Activated naive CD4-positive, alpha-beta T cell treated with anti-CD3 and anti-CD28 coated beads, Interleukin-2, amount 50 U/mL, for 16 hours (primary cell): ENCODE results near the gene MTREX.
"Not testable (repeated sequence)": the region's sequence is repeated elsewhere in the genome, so short reads cannot be mapped to it uniquely, and the experiment has no call there.

Experiments
- DNase-seq: peaks from one replicate; pipeline ENCODE4 v3.0.0-alpha.2; 2020

Gene MTREX

GRCh38 chr5:55307383-55308253 lies at the start of gene MTREX, which contains the start of gene DHX29:
Gene MTREX, plus strand, starts transcription at chr5:55307989. Its CDS starts 25 bp downstream, at chr5:55308014.
Gene DHX29, minus strand, starts transcription at chr5:55307694. Its CDS starts 121 bp downstream, at chr5:55307573.
- peak; percentile 88 for DNase-seq

- DNase-seq, result no peak
Observed at GRCh38 chr5:55258339-55258738, 49.5 kb upstream of the MTREX start.

DNA sequence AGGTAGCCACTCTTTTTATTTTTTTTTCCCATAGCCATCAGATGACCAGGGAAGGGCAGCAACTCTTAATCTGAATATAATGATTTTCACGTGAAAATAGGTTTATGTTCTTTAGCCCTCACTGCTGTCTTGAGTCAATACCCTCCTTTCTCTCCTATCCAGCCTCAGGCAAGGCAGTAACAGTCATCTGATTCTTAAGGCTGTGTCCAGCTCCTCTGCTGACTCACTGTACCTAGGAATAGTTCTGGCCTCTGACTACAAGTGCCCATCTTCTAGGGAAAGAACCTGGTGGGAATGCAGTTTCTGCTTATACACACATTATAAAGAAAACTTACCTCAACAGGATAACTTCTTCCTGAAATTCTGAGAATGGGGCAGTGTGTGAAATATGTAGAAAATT lies 31.0 kb upstream of the MTREX start:
- DNase-seq, result no peak

- DNase-seq, result no peak
Observed at GRCh38 chr5:55278778-55279177, 29.0 kb upstream of the MTREX start.

- DNase-seq, result no peak
Observed at GRCh38 chr5:55286411-55286933, 21.3 kb upstream of the MTREX start.

GRCh38 chr5:55289808-55290207 lies 18.0 kb upstream of the MTREX start:
- DNase-seq, result no peak

DNA sequence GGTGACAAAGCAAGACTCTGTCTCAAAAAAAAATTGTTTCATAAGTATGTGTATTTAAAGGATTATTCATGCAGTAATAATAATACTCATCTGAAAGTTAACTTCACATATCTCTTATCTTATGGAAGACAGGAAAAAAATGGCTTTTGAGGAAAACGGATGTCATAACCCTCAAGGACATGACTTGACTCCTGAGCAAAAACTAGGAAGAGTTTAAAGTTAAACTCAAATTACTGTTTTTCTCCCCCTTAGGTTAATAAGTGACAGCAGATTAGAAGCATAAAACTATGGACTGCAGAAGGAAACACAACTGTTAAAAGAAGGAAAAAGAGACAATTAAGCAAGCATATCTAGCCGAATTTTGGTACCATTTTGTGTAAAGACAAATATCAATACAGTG lies 16.8 kb upstream of the MTREX start:
- DNase-seq, result no peak

DNA sequence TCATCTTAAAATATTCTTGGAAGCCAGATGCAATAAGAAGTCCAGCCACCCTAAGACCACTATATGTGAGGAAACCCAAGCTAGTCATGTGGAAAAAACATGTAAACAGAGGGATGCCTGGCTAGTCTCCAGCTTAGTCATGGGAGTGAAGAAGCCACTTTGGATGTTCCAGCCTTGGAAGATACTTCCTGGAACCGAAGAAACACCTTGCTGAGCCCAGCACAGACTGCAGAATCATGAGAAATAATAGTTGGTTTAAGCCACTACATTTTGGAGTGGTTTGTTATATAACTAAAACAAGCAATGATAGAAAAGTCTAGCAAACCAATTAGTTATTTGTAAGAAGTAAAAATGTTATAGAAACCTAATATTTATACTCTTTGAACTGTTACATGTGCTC lies 12.9 kb upstream of the MTREX start:
- DNase-seq, result no peak

- no peak for DNase-seq
Observed at GRCh38 chr5:55300890-55301289, 6.9 kb upstream of the MTREX start.

DNA sequence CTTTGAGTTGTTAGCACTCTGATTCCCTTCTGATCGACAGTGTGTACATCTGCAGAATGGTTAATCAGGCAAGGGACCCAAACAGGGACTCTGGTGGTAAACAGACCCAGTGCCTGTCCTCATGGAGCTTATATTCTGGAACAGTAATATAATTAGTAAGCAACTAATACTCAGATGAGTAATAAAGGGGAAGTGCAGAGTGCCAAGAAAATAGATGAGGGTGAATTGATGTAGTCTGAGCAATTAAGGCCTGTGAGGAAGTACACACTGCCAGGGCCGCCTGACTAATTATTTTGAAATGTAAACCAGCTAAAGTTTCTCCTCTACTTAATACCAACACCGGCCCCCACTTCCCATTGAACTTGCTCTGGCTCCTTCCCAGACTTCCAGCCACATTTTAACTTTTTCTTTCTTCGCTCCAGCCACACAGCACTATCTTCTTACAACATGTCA lies 4.5 kb upstream of the MTREX start:
- DNase-seq, result no peak

DNA sequence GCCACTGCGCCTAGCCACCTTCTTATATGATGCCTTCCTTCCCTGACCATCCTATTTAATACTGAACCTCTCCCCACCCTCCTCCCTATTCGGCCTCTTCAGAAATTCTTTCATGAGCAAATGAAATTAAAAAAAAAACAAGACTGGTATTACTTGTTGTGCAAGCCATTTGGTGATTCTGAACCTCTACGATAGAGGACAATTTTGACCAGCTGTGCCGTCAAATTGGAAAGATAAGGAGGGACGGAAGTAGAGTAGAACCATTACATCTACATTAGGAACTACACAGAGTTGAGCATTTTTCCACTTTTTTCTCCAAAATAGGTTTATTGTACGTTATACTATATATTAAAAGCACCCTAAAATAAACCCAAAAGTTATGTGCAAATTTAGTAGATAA lies 3.2 kb upstream of the MTREX start:
- no peak for DNase-seq

DNA sequence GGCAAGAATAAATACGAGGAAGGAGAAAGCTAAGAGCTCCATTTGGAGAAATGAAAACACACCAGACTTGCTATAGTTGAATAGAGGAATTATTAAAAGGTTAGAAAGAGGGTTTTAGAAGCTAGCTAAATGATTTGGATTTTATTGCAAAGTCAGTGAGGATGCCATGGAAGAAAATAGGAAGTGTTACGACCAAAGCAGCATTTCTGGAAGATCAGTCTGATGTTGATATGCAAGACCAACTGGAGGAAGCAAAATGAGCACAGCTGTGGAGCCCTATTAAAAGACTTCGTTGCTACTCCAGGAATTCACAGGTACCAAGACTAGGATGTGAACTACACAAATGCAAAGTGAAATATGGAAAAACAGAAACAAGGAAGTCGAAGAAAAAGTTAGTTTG lies 2.4 kb upstream of the MTREX start:
- DNase-seq, result no peak

DNA sequence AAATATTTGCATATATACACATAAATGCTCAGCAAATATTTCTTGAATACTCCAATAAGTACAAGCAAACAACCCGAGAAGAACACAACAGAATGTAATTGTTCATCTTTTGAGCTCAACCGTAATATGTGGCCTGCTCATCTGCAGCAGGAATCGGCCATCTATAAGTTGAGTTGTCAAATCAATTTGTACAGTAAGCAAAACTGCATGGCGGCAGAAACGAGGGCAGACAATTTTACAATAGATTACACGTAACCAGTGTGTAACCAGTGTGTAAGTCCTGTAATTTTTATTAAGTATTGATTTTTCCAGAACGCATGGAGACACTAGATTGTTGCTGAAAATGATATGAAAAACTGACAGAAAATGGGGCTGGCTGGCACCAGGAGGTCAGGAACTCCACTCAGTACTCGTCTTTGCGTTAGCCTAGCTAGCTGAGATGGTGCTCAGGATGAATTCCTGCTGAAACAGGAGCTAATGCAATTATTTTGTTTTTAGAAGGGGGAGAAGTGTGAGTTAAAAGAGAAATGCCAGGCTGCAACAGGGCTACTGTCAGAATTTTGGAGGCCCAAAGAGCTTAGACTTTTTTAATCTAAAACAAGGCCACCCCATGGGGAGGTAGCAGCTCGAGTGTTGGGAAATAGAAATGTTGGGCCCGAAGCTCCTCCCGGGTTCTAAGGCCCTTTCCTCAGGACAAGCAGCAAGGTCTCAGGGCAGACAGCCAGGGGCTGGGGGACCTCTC lies 977 bp upstream of the MTREX start:
- DNase-seq, result no peak

GRCh38 chr5:55308254-55308836 lies 556 bp downstream of the MTREX start:
- no peak for DNase-seq

DNA sequence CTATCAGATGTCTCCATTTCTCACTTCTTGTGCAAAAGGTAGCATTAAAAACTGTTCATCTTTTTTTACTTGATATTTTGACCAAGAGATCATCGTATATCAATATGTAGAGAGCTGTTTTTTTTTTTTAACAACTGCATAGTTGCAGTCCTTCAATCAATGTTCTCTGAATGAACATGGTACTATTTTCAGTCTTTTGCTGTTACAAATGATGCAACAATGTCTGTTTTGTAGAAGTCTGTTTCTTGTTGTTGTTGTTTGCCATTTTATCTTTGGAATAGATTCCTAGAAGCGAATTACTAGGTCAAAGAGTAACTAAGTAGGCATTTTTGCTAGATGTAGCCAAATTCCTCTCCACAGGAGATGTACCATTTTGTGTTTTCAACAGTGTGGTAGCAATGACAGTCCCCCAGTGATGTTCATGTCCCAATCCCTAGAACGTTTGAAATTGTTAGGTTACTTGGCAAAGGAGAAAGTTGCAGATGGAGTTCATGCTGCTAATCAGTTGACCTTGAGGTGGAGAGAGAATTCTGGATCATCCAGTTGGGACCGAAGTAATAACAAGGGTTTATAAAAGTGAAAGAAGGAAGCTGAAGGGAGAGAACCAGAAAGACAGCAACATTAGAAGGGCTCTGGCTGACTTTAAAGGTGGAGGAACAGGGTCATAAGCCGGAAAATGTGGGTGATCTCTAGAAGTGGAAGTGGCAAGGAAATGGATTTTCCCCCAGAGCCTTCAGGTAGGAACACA lies 6.3 kb downstream of the MTREX start:
- DNase-seq, result no peak

- DNase-seq, result no peak
Observed at GRCh38 chr5:55316289-55316688, 8.5 kb downstream of the MTREX start.

DNA sequence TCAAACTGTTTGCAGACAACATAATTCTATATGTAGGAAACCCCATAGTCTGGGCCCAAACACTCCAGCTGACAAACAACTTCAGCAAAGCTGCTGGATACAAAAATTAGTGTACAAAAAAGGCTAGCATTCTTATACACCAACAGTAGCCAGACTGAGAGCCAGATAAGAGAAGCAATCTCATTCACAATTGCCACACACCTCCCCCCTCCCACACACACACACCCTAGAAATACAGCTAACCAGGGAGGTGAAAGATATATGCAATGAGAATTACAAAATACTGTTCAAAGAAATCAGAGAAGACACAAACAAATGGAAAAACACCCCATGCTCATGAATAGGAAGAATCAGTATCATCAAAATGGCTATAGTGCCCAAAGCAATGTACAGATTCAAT lies 9.0 kb downstream of the MTREX start:
- DNase-seq, result no peak

- not testable (repeated sequence) for DNase-seq
Observed at GRCh38 chr5:55318237-55318636, 10.4 kb downstream of the MTREX start.

GRCh38 chr5:55319491-55319890 lies 11.7 kb downstream of the MTREX start:
- DNase-seq, result no peak

DNA sequence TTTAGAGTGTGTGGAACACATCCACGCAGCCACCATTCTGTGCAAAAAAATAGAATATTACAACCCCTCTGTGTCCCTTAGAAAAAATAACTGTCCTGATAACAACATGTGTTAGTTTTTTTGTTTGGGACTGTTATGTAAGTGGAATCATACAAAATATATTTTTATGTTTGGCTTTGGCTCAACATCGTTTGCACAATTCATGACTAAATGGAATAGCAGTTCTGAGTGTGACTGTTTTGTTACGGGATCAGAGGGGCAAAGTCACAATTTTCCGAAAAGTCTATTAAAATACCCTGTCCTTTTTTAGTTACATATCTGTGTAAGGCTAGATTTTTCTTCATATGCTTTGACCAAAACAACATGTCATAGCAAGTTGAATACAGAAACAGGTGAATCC lies 12.8 kb downstream of the MTREX start:
- DNase-seq, result no peak

DNA sequence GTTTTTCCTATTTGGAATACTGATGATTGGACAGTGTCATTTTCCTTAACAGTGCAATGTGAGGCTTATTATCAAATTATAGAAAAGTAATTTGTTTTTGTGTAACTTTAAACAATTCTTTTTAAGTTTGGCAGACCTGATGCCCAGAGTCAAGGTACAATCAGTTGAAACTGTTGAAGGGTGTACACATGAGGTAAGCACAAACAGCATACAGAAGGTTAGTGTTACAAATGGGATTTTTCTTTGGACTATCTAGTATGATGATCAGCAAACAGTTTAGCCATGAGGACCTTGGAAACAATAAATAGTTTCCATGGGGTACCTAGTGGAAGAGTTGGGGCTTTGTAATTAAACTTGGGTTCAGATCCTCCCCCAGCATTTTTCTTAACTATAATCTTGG lies 16.2 kb downstream of the MTREX start:
- DNase-seq, result no peak

GRCh38 chr5:55324815-55325418 lies 17.1 kb downstream of the MTREX start:
- no peak for DNase-seq
